Measurements from ENCODE around the gene SPART.

DNA sequence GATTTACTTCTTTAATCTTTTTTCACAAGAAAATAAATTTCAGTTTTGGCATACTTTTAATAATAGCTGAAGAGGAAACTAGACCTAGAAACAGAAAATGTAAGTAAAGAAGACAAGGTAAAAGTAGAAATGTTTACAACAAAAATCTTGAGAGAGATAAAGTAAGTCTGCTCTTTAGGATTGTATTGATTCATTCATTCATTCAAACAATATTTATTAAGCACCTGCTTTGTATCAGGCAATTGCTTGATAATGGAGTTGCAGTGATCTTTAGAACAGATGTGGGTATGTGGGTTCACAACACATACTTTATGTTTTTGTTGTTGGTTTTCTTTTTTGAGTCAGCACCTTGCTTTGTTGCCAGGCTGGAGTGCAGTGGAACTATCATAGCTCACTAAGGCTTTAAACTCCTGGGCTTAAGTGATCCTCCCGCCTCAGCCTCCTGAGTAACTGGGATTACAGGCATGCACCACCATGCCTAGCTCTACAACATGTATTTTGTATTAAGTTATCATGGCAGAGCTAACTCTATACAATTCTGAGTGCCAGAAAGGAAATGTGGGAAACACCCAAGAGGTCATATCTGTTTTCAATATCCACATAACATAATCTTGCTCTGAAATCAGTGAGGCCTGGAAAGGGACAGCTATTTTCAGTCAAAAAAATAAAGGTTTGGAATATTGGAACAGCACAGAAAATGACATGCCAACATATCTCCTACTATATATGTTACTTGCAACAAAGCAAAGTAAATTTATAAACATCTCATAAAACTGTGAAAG, 8.8 kb upstream of the SPART start:
- TF ChIP-seq, protein P1, sequence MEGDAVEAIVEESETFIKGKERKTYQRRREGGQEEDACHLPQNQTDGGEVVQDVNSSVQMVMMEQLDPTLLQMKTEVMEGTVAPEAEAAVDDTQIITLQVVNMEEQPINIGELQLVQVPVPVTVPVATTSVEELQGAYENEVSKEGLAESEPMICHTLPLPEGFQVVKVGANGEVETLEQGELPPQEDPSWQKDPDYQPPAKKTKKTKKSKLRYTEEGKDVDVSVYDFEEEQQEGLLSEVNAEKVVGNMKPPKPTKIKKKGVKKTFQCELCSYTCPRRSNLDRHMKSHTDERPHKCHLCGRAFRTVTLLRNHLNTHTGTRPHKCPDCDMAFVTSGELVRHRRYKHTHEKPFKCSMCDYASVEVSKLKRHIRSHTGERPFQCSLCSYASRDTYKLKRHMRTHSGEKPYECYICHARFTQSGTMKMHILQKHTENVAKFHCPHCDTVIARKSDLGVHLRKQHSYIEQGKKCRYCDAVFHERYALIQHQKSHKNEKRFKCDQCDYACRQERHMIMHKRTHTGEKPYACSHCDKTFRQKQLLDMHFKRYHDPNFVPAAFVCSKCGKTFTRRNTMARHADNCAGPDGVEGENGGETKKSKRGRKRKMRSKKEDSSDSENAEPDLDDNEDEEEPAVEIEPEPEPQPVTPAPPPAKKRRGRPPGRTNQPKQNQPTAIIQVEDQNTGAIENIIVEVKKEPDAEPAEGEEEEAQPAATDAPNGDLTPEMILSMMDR (conservative IDR thresholded peaks at IDR 0.05; ENCODE audit: low read depth, low read length): no peak
- TF ChIP-seq EZH2 (IDR thresholded peaks at IDR 0.05; ENCODE audit: borderline replicate concordance, low read depth, low read length, poor library complexity, severe bottlenecking): no peak
